Ishikawa (cell line): ENCODE measurements around the gene CCL4L2.
A peak's percentile ranks its signal among the peaks of the same experiment; 100 is the strongest.

Experiments
- CEBPB ChIP-seq: IDR thresholded peaks from 2 replicates; pipeline ENCODE4 v1.6.1; 2012
- CREB1 ChIP-seq: IDR thresholded peaks from 2 replicates; pipeline ENCODE4 v1.6.1; 2012; ENCODE audit warnings: low read depth
- EGR1 ChIP-seq: IDR thresholded peaks from 2 replicates; pipeline ENCODE4 v1.6.1; 2012
- EP300 ChIP-seq: IDR thresholded peaks from 2 replicates; pipeline ENCODE4 v1.6.1; 2012; ENCODE audit warnings: borderline replicate concordance
- FOXM1 ChIP-seq: IDR thresholded peaks from 2 replicates; pipeline ENCODE4 v1.6.1; 2012; ENCODE audit warnings: low read depth, borderline replicate concordance
- NFIC ChIP-seq: IDR thresholded peaks from 2 replicates; pipeline ENCODE4 v1.6.1; 2012
- RAD21 ChIP-seq: IDR thresholded peaks from 2 replicates; pipeline ENCODE4 v1.6.1; 2012; ENCODE audit warnings: low read depth
- TAF1 ChIP-seq: IDR thresholded peaks from 2 replicates; pipeline ENCODE4 v1.6.1; 2012; ENCODE audit warnings: low read depth, mild to moderate bottlenecking
- TCF12 ChIP-seq: IDR thresholded peaks from 2 replicates; pipeline ENCODE4 v1.6.1; 2012; ENCODE audit warnings: low read depth
- TEAD4 ChIP-seq: IDR thresholded peaks from 2 replicates; pipeline ENCODE4 v1.6.1; 2012
- YY1 ChIP-seq: IDR thresholded peaks from 2 replicates; pipeline ENCODE4 v1.6.1; 2012; ENCODE audit warnings: low read depth
- ZBTB7A ChIP-seq: IDR thresholded peaks from 2 replicates; pipeline ENCODE4 v1.6.1; 2012; ENCODE audit warnings: low read depth
- TF ChIP-seq, protein P1 (sequence below): IDR thresholded peaks from 2 replicates; pipeline ENCODE4 v1.6.1; 2012; ENCODE audit warnings: low read depth, mild to moderate bottlenecking
- TF ChIP-seq, protein P2 (sequence below): IDR thresholded peaks from 2 replicates; pipeline ENCODE4 v1.6.1; 2012
- TF ChIP-seq, protein P3 (sequence below): IDR thresholded peaks from 2 replicates; pipeline ENCODE4 v1.6.1; 2012

The CCL4L2 gene

DNA sequence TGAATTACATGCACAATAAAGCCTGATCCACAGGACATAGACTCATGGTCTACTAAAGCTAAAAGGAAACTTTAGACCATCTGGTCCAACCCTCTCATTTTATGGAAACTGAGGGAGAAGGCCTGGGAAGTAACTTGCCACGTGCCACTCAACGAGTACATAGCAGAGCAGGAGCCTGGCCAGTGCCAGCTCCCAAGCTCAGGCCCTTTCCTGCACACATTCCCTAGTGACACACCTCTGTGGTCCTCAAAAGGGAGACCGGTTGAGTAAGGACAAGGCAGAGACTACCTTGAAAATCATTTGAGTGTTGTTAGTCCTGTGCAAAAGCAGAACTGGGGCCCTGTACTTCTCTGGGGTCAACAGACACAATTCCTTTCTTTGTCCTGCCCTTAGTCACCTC, 2.8 kb downstream of the CCL4L2 start:
- TF ChIP-seq CEBPB (no peak), ZBTB7A (no peak), CREB1 (no peak), NFIC (no peak)
- TF ChIP-seq, protein P1, sequence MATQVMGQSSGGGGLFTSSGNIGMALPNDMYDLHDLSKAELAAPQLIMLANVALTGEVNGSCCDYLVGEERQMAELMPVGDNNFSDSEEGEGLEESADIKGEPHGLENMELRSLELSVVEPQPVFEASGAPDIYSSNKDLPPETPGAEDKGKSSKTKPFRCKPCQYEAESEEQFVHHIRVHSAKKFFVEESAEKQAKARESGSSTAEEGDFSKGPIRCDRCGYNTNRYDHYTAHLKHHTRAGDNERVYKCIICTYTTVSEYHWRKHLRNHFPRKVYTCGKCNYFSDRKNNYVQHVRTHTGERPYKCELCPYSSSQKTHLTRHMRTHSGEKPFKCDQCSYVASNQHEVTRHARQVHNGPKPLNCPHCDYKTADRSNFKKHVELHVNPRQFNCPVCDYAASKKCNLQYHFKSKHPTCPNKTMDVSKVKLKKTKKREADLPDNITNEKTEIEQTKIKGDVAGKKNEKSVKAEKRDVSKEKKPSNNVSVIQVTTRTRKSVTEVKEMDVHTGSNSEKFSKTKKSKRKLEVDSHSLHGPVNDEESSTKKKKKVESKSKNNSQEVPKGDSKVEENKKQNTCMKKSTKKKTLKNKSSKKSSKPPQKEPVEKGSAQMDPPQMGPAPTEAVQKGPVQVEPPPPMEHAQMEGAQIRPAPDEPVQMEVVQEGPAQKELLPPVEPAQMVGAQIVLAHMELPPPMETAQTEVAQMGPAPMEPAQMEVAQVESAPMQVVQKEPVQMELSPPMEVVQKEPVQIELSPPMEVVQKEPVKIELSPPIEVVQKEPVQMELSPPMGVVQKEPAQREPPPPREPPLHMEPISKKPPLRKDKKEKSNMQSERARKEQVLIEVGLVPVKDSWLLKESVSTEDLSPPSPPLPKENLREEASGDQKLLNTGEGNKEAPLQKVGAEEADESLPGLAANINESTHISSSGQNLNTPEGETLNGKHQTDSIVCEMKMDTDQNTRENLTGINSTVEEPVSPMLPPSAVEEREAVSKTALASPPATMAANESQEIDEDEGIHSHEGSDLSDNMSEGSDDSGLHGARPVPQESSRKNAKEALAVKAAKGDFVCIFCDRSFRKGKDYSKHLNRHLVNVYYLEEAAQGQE: no peak

DNA sequence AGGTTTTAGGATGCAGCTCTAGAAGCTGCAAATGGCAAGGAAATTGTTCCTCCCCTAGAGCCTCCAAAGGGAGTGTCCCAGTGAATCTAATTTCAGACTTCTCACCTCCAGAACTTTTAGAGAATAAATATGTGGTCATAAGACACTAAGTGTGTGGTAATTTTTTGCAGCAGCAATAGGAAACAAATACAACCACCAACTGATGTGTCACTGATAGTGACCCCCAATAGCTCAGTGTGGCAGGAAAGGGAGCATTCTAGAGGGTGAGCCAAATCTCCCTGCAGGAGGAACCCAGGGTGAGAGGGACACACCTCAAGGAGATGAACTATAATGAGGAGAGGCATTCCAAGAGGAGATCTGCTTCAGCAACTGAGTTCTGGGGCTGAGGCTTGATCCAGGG, 4.1 kb downstream of the CCL4L2 start:
- no peak for TF ChIP-seq FOXM1
- no peak for TF ChIP-seq YY1
- no peak for TF ChIP-seq EP300
- no peak for TF ChIP-seq RAD21
- no peak for TF ChIP-seq NFIC
- no peak for TF ChIP-seq ZBTB7A
- TF ChIP-seq TEAD4: no peak
- TF ChIP-seq, protein P2, sequence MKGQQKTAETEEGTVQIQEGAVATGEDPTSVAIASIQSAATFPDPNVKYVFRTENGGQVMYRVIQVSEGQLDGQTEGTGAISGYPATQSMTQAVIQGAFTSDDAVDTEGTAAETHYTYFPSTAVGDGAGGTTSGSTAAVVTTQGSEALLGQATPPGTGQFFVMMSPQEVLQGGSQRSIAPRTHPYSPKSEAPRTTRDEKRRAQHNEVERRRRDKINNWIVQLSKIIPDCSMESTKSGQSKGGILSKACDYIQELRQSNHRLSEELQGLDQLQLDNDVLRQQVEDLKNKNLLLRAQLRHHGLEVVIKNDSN: no peak
- TF ChIP-seq CEBPB: no peak
- TF ChIP-seq, protein P1: no peak
- TF ChIP-seq, protein P3, sequence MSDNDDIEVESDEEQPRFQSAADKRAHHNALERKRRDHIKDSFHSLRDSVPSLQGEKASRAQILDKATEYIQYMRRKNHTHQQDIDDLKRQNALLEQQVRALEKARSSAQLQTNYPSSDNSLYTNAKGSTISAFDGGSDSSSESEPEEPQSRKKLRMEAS: no peak
- TF ChIP-seq TCF12: no peak
- TF ChIP-seq TAF1: no peak
- no peak for TF ChIP-seq CREB1
- TF ChIP-seq EGR1: no peak

DNA sequence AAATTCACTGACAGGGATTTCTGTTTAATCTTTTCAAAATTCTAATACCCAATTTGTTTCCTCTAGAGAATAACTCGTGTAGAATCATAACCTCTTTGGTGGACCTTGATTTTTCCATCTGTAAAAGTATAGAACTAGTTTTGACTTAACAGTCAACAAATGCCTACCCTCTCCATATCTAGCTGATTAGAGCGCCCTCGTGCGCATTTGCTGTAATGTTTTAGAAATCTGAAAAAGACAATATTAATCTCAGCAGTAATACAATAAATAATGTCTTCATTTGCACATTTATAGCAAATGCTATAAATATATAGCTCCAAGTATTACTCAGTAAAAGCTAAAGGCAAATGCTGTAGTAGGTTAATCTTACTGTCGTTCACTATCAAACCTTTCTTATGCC, 18.8 kb downstream of the CCL4L2 start:
- peak; percentile 10; the same call in 1 of the 2 replicates for TF ChIP-seq RAD21
